Endodermal cell (in vitro differentiated cells): ENCODE results near the gene MRPL18. TPM values are rescaled to one million over a fixed set of nuclear protein-coding genes. Genes with fewer than 3 reads are reported as not detected.

ENCODE experiments used
- DNase-seq: peaks from one replicate; pipeline ENCODE4 v3.0.0-alpha.2; 2017
- H3K27ac ChIP-seq: 2 replicates; pipeline ENCODE4 v1.5.1; 2013; ENCODE audit warnings: mild to moderate bottlenecking, low read depth, low read length, moderate library complexity
- H3K27me3 ChIP-seq: 2 replicates; pipeline ENCODE4 v1.6.1; 2013; ENCODE audit warnings: mild to moderate bottlenecking, low read length, moderate library complexity; ENCODE audit not compliant: insufficient read depth, control insufficient read depth, poor library complexity, severe bottlenecking
- H3K36me3 ChIP-seq: 2 replicates; pipeline ENCODE4 v1.7.0; 2013; ENCODE audit warnings: mild to moderate bottlenecking, low read length, moderate library complexity; ENCODE audit not compliant: control insufficient read depth, insufficient read depth
- H3K4me1 ChIP-seq: one replicate; pipeline ENCODE4 v1.7.0; 2013; ENCODE audit warnings: low read length; ENCODE audit not compliant: control insufficient read depth, insufficient read depth
- H3K4me3 ChIP-seq: 2 replicates; pipeline ENCODE4 v1.5.1; 2013; ENCODE audit warnings: mild to moderate bottlenecking, low read length, moderate library complexity
- H3K9ac ChIP-seq: 2 replicates; pipeline ENCODE4 v1.6.1; 2013; ENCODE audit warnings: mild to moderate bottlenecking, low read length, moderate library complexity; ENCODE audit not compliant: poor library complexity, severe bottlenecking; ENCODE audit errors: extremely low read depth
- H3K9me3 ChIP-seq: 2 replicates; pipeline ENCODE4 v1.6.1; 2013; ENCODE audit warnings: mild to moderate bottlenecking, low read length, moderate library complexity; ENCODE audit not compliant: control insufficient read depth
- H3K27ac Mint-ChIP-seq: 2 replicates; pipeline ENCODE4 v1.8.0; 2020; ENCODE audit warnings: mixed read lengths
- H3K27me3 Mint-ChIP-seq: 2 replicates; pipeline ENCODE4 v1.8.0; 2021; ENCODE audit warnings: mild to moderate bottlenecking, mixed read lengths; ENCODE audit not compliant: insufficient read depth
- H3K36me3 Mint-ChIP-seq: 2 replicates; pipeline ENCODE4 v1.8.0; 2020; ENCODE audit warnings: low read depth, mixed read lengths
- H3K4me1 Mint-ChIP-seq: 2 replicates; pipeline ENCODE4 v1.8.0; 2020; ENCODE audit warnings: mixed read lengths
- H3K4me3 Mint-ChIP-seq: 2 replicates; pipeline ENCODE4 v1.8.0; 2020; ENCODE audit warnings: mild to moderate bottlenecking, moderate library complexity, mixed read lengths
- H3K9me3 Mint-ChIP-seq: 2 replicates; pipeline ENCODE4 v1.8.0; 2020; ENCODE audit warnings: mild to moderate bottlenecking, mixed read lengths
- CTCF ChIP-seq: fragments of 200-600 bp; sonication (generic); conservative IDR thresholded peaks from 2 replicates; pipeline ENCODE4 v1.5.0; 2021; ENCODE audit warnings: antibody characterized with exemption, mild to moderate bottlenecking
- WGBS, 2 experiments: methylation state at CpG; one replicate each; pipeline versions ENCODE4 v1.1.5 to v1.1.7; 2013; ENCODE audit warnings: missing lambda C conversion rate in 2 of 2, mixed read lengths in 1 of 2; ENCODE audit not compliant: insufficient coverage in 1 of 2, insufficient read length in 1 of 2; 5-methylcytosine and 5-hydroxymethylcytosine counted together
- total RNA-seq, 2 donors: library from RNA; stranded (reverse); fragmentation: NEBNext Ultra II Directional in 1 of 2; extraction: Animal tissue kit (Norgen Biotek cat#: 25700) in 1 of 2; gene quantifications; 2 replicates in 1 of 2; 3 replicates in 1 of 2; pipeline ENCODE4 v1.2.1, GENCODE V29; 2021

MRPL18 gene
- total RNA-seq, 2 donors from 2014 or later = 46.7 to 56.9 TPM

- peak; percentile 72 for TF ChIP-seq CTCF
- H3K27me3 Mint-ChIP-seq = no peaks in the 10 kb centered on the region
- 80 to 84% methylated on average over 1 to 3 of the region's 4 CpGs for WGBS, 2 experiments
Observed at GRCh38 chr6:159842035-159842434, 51.8 kb downstream of the MRPL18 start.

GRCh38 chr6:159844737-159845645, 54.7 kb downstream of the MRPL18 start:
- no peak overlapping the region for H3K4me3 ChIP-seq
- Mint-ChIP-seq H3K4me1 (no peaks in the 10 kb centered on the region), H3K27ac (no peak overlapping the region), H3K36me3 (no peaks in the 10 kb centered on the region), H3K27me3 (no peaks in the 10 kb centered on the region), H3K4me3 (no peak overlapping the region), H3K9me3 (peaks cover 31% of the 10 kb centered on the region)
- 76 to 80% methylated on average over 8 to 13 of the region's 13 CpGs for WGBS, 2 experiments
- no peaks in the 10 kb centered on the region for H3K27me3 ChIP-seq
- no peaks in the 10 kb centered on the region for H3K36me3 ChIP-seq
- no peak overlapping the region for H3K9ac ChIP-seq
- no peak overlapping the region for H3K27ac ChIP-seq
- no peak for DNase-seq
- peaks cover 17% of the 10 kb centered on the region for H3K9me3 ChIP-seq
- H3K4me1 ChIP-seq = no peaks in the 10 kb centered on the region
- TF ChIP-seq CTCF = no peak

More at GRCh38 chr6:159842035-159842434, 51.8 kb downstream of the MRPL18 start:
- Histone ChIP-seq H3K9ac (no peak overlapping the region), H3K36me3 (no peaks in the 10 kb centered on the region), H3K4me1 (no peaks in the 10 kb centered on the region), H3K27me3 (no peaks in the 10 kb centered on the region), H3K9me3 (no peaks in the 10 kb centered on the region), H3K4me3 (no peak overlapping the region), H3K27ac (no peak overlapping the region)
- Mint-ChIP-seq H3K36me3 (no peaks in the 10 kb centered on the region), H3K27ac (no peak overlapping the region), H3K4me1 (peaks cover 6% of the 10 kb centered on the region), H3K9me3 (peaks cover 3% of the 10 kb centered on the region), H3K4me3 (no peak overlapping the region)
- DNase-seq = no peak

Other genes starting within 250 kb of the MRPL18 start
- 10 to 100 TPM; 64.3 to 88.8 TPM for gene SOD2, start 97.2 kb upstream of the MRPL18 start, total RNA-seq
- gene WTAP, start 63.0 kb upstream of the MRPL18 start, total RNA-seq = 100 to 1,000 TPM; 112 to 119 TPM
- 100 to 1,000 TPM; 108 to 147 TPM for gene ACAT2, start 28.4 kb upstream of the MRPL18 start, total RNA-seq
- gene TCP1, start 865 bp upstream of the MRPL18 start, total RNA-seq = 100 to 1,000 TPM; 241 to 246 TPM
- gene PNLDC1, start 9.8 kb downstream of the MRPL18 start, total RNA-seq = not detected
- not detected for gene MAS1, start 100.5 kb downstream of the MRPL18 start, total RNA-seq
- gene IGF2R, start 178.6 kb downstream of the MRPL18 start, total RNA-seq = 100 to 1,000 TPM; 103 to 130 TPM